Measurements from ENCODE around the gene PARD3. TPM values are rescaled to one million over a fixed set of nuclear protein-coding genes. Genes with fewer than 3 reads are reported as not detected.

The PARD3 gene
- total RNA-seq, 1 experiment from 2014 or later: 46.3 TPM

GRCh38 chr10:34262985-34263384, 552.1 kb downstream of the PARD3 start:
- ATAC-seq (no peak), DNase-seq (ENCODE audit: low read depth, low spot score) (no peak)
- BruUV-seq (replicated peaks): no TSS peak
- H3K4me1 ChIP-seq (ENCODE audit: control insufficient read depth in 1 of 2, insufficient read depth in 2 of 2, low read length in 2 of 2): no peaks in the 10 kb centered on the region
- H3K36me3 ChIP-seq (ENCODE audit: control insufficient read depth in 1 of 2, insufficient read depth in 2 of 2, low read length in 2 of 2): no peaks in the 10 kb centered on the region
- no peaks in the 10 kb centered on the region for H4K20me1 ChIP-seq (ENCODE audit: insufficient read depth)
- peak in 2 of 3 experiments; percentile 17 to 19; a peak in 1 of 6 replicates for TF ChIP-seq CTCF (IDR thresholded peaks at IDR 0.05 in 2 of 3, conservative IDR thresholded peaks at IDR 0.05 in 1 of 3; ENCODE audit: borderline replicate concordance in 1 of 3, insufficient read depth in 1 of 3, low read depth in 2 of 3, low read length in 2 of 3)
- TF ChIP-seq ZNF274 (IDR thresholded peaks at IDR 0.05; ENCODE audit: low read depth, low read length): no peak
- no peak for TF ChIP-seq SP1 (IDR thresholded peaks at IDR 0.05; ENCODE audit: low read depth)
- no peak for TF ChIP-seq EGR1 (IDR thresholded peaks at IDR 0.05; ENCODE audit: low read depth)
- no peak for TF ChIP-seq EZH2 (IDR thresholded peaks at IDR 0.05)
- no peak for TF ChIP-seq CEBPB (IDR thresholded peaks at IDR 0.05; ENCODE audit: low read depth)
- TF ChIP-seq JUND (IDR thresholded peaks at IDR 0.05): no peak
- TF ChIP-seq, protein P1, sequence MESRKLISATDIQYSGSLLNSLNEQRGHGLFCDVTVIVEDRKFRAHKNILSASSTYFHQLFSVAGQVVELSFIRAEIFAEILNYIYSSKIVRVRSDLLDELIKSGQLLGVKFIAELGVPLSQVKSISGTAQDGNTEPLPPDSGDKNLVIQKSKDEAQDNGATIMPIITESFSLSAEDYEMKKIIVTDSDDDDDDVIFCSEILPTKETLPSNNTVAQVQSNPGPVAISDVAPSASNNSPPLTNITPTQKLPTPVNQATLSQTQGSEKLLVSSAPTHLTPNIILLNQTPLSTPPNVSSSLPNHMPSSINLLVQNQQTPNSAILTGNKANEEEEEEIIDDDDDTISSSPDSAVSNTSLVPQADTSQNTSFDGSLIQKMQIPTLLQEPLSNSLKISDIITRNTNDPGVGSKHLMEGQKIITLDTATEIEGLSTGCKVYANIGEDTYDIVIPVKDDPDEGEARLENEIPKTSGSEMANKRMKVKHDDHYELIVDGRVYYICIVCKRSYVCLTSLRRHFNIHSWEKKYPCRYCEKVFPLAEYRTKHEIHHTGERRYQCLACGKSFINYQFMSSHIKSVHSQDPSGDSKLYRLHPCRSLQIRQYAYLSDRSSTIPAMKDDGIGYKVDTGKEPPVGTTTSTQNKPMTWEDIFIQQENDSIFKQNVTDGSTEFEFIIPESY (IDR thresholded peaks at IDR 0.05; ENCODE audit: extremely low read depth, insufficient replicate concordance, low read length): no peak
- TF ChIP-seq YY1 (IDR thresholded peaks at IDR 0.05; ENCODE audit: extremely low read depth, insufficient replicate concordance, low read depth, low read length): no peak
- TF ChIP-seq TCF7L2 (IDR thresholded peaks at IDR 0.05; ENCODE audit: borderline replicate concordance, extremely low read depth, insufficient read depth, insufficient read length): no peak
- no peak for TF ChIP-seq EZH2phosphoT487 (IDR thresholded peaks at IDR 0.05; ENCODE audit: borderline replicate concordance)
- 0 out of 2 replicates have a peak, but pooled peaks have one; percentile 17 for TF ChIP-seq RAD21 (IDR thresholded peaks at IDR 0.05; ENCODE audit: low read depth)
- no peak for TF ChIP-seq ATF3 (IDR thresholded peaks at IDR 0.05)
- no peak for TF ChIP-seq POLR2A (IDR thresholded peaks at IDR 0.05; ENCODE audit: borderline replicate concordance, extremely low read depth, insufficient read depth, insufficient read length)
- no peak for TF ChIP-seq MAX (IDR thresholded peaks at IDR 0.05)
- TF ChIP-seq SIN3A (IDR thresholded peaks at IDR 0.05; ENCODE audit: low read depth): no peak
- no peaks in the 10 kb centered on the region for H3K79me2 ChIP-seq (ENCODE audit: insufficient read depth, low read length)
- no peak overlapping the region for H3K27ac ChIP-seq (ENCODE audit: low read depth, low read length)
- no peak overlapping the region for H3K4me3 ChIP-seq (replicated peaks in 1 of 2; ENCODE audit: low read depth in 1 of 2, low read length in 2 of 2)
- H2AFZ ChIP-seq (ENCODE audit: low read depth, low read length, poor library complexity, severe bottlenecking): no peak overlapping the region
- intact Hi-C loops (cut with micrococcal nuclease): no loop called here
- no peaks in the 10 kb centered on the region for H3K27me3 ChIP-seq (ENCODE audit: insufficient read depth, low read length)
- no peak overlapping the region for H3K4me2 ChIP-seq (ENCODE audit: low read length)
- H3K9me2 ChIP-seq (ENCODE audit: insufficient read depth): no peaks in the 10 kb centered on the region
- ChIA-PET RAD21 (ENCODE audit: low non-redundant PET in 1 of 2, low total read pairs in 2 of 2, uncharacterized antibody in 2 of 2, unreplicated experiment in 2 of 2) (no interaction called here), CTCF (no interaction called here), POLR2A (no interaction called here)
- H3K9ac ChIP-seq (ENCODE audit: low read length): no peak overlapping the region
- no peaks in the 10 kb centered on the region for H3K9me3 ChIP-seq (ENCODE audit: control insufficient read depth in 1 of 2, insufficient read depth in 1 of 2, low read depth in 1 of 2, low read length in 2 of 2)

All from HCT116 (cell line).